ENCODE measurements around the gene NIT1. TPM values are rescaled to one million over a fixed set of nuclear protein-coding genes. Genes with fewer than 3 reads are reported as not detected.

The NIT1 gene
- total and polyA plus RNA-seq, 2 of the 13 experiments (the other 11 are each of a cell fraction or from before 2014, with no cell fraction given): 22.7 to 31.0 TPM

DNA sequence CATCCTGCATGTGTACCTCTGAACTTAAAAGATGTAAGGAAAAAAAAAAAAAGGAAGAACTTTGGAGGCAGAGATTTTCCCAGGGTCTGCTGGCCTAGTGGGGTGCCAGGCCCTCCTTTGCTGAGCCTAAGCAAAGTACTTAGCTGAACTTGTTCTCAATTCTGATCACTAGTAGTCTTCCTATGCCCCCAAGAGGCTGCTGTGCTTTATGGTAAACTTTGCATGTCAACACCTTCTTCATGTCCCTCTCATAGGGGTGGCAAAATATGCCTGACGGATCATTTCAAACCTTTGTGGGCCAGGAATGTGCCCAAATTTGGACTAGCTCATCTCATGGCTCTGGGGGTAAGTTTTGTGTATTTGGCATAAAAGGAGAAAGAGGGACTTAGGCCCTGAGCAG lies 40.0 kb downstream of the NIT1 start:
- Histone ChIP-seq H2AFZ (ENCODE audit: low read length) (no peak overlapping the region), H3K36me3 (replicated peaks in 1 of 2; ENCODE audit: control insufficient read depth in 1 of 2, insufficient read depth in 2 of 2, low read length in 2 of 2) (peaks cover 8 to 25% of the 10 kb centered on the region in 2 experiments; a peak in 4 of 5 replicates), H3K9ac (ENCODE audit: insufficient read depth, low read depth, low read length) (no peak overlapping the region), H3K4me2 (ENCODE audit: low read depth, low read length) (no peak overlapping the region), H3K9me3 (ENCODE audit: low read length) (no peaks in the 10 kb centered on the region), H3K4me3 (replicated peaks in 1 of 3; ENCODE audit: insufficient read depth in 1 of 3, low read depth in 2 of 3, low read length in 3 of 3) (no peak overlapping the region), H3K27me3 (ENCODE audit: control insufficient read depth in 1 of 2, insufficient read depth in 2 of 2, low read length in 2 of 2) (no peaks in the 10 kb centered on the region; a peak in 1 of 5 replicates), H4K20me1 (ENCODE audit: insufficient read depth, low read length) (no peaks in the 10 kb centered on the region), H3K4me1 (ENCODE audit: insufficient read depth, low read length) (peaks cover 48% of the 10 kb centered on the region), H3K79me2 (ENCODE audit: insufficient read depth, low read length) (peaks cover 17% of the 10 kb centered on the region), H3K27ac (ENCODE audit: extremely low read length, insufficient read depth, low read length) (no peak overlapping the region)
- DNase-seq (ENCODE audit: low spot score) (no peak), ATAC-seq (no peak), FAIRE-seq (no peak)
- BruUV-seq (replicated peaks): no TSS peak
- POLR2A ChIA-PET: interaction anchor here (1.0 to 2.2 kb wide), 2 partner anchors 8 to 25 kb away, joined by 3 to 5 read pairs; partner anchors contain the start of genes DEDD and PPOX
- 100% methylated on average over 1 of the region's 1 CpG for WGBS (ENCODE audit: low lambda C conversion rate)
- TF ChIP-seq BRCA1 (CRISPR knock-in tag; IDR thresholded peaks at IDR 0.05): no peak
- CTCF ChIA-PET (ENCODE audit: low intra/inter-chr PET ratio, low total read pairs): no interaction called here
- intact Hi-C loops (cut with micrococcal nuclease; ENCODE audit: unreplicated experiment): no loop called here
- in situ Hi-C loops (cut with HindIII; ENCODE audit: extremely low pct_ligation_motif_present, low pct_unique_long_range_greater_than_20kb): no loop called here

DNA sequence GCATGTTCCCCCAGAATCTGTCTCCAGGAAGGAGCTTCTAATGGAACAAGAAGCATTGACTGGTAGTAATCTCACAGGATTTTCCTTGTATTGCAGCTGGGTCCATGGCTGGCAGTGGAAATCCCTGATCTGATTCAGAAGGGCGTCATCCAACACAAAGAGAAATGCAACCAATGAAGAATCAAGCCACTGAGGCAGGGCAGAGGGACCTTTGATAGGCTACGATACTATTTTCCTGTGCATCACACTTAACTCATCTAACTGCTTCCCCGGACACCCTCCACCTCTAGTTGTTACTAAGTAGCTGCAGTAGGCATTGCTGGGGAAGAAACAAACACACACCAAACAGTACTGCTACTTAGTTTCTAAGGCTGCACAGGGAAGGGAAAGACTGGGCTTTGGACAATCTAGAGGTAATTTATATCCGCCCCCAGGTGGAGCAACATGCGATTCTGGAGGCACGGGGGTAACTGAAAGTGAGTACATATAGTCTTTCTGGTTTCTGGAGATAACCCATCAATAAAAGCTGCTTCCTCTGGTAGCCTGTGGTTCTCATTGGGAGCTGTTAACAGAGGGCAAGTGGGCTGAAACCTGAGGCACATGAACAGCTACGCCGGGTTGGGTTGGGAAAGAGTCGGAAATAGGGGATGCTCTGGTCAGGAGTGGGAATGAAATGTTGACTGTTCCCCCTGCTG lies 40.6 kb downstream of the NIT1 start:
- TF ChIP-seq ZFP90 (CRISPR knock-in tag; IDR thresholded peaks at IDR 0.05; ENCODE audit: borderline replicate concordance): no peak
- TF ChIP-seq PTBP1 (IDR thresholded peaks at IDR 0.05; ENCODE audit: low read depth, low read length, poor library complexity, severe bottlenecking): no peak
- TF ChIP-seq TBX2 (CRISPR knock-in tag; IDR thresholded peaks at IDR 0.05; ENCODE audit: borderline replicate concordance): no peak
- no peak for TF ChIP-seq TP53 (CRISPR knock-in tag; conservative IDR thresholded peaks at IDR 0.05)
- no peak for TF ChIP-seq NFKBIZ (CRISPR knock-in tag; IDR thresholded peaks at IDR 0.05)
- no peak for TF ChIP-seq PITX1 (CRISPR knock-in tag; IDR thresholded peaks at IDR 0.05)
- no peak for TF ChIP-seq HNRNPLL (IDR thresholded peaks at IDR 0.05; ENCODE audit: low read depth, low read length, poor library complexity, severe bottlenecking)
- TF ChIP-seq, protein P1, sequence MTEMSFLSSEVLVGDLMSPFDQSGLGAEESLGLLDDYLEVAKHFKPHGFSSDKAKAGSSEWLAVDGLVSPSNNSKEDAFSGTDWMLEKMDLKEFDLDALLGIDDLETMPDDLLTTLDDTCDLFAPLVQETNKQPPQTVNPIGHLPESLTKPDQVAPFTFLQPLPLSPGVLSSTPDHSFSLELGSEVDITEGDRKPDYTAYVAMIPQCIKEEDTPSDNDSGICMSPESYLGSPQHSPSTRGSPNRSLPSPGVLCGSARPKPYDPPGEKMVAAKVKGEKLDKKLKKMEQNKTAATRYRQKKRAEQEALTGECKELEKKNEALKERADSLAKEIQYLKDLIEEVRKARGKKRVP (CRISPR knock-in tag; IDR thresholded peaks at IDR 0.05): no peak
- TF ChIP-seq ETV5 (CRISPR knock-in tag; IDR thresholded peaks at IDR 0.05; ENCODE audit: borderline replicate concordance): no peak
- WGBS (ENCODE audit: low lambda C conversion rate): 92% methylated on average over 9 of the region's 9 CpGs
- Histone ChIP-seq H3K79me2 (ENCODE audit: insufficient read depth, low read length) (peaks cover 17% of the 10 kb centered on the region), H3K4me3 (replicated peaks in 1 of 3; ENCODE audit: insufficient read depth in 1 of 3, low read depth in 2 of 3, low read length in 3 of 3) (peak overlapping the region in 1 of 3 experiments; percentile 94; a peak in 2 of 6 replicates), H4K20me1 (ENCODE audit: insufficient read depth, low read length) (no peaks in the 10 kb centered on the region), H3K27ac (ENCODE audit: extremely low read length, insufficient read depth, low read length) (peak overlapping the region; percentile 64), H3K9ac (ENCODE audit: insufficient read depth, low read depth, low read length) (peak overlapping the region; percentile 91), H3K4me2 (ENCODE audit: low read depth, low read length) (peak overlapping the region; percentile 97), H3K27me3 (ENCODE audit: control insufficient read depth in 1 of 2, insufficient read depth in 2 of 2, low read length in 2 of 2) (no peaks in the 10 kb centered on the region; a peak in 1 of 5 replicates), H3K4me1 (ENCODE audit: insufficient read depth, low read length) (peaks cover 45% of the 10 kb centered on the region), H2AFZ (ENCODE audit: low read length) (no peak overlapping the region), H3K36me3 (replicated peaks in 1 of 2; ENCODE audit: control insufficient read depth in 1 of 2, insufficient read depth in 2 of 2, low read length in 2 of 2) (peaks cover 10 to 31% of the 10 kb centered on the region in 2 experiments; a peak in 4 of 5 replicates), H3K9me3 (ENCODE audit: low read length) (no peaks in the 10 kb centered on the region)
- FAIRE-seq: no peak
- no TSS peak for BruUV-seq (replicated peaks)
- in situ Hi-C loops (cut with HindIII; ENCODE audit: extremely low pct_ligation_motif_present, low pct_unique_long_range_greater_than_20kb) (no loop called here), intact Hi-C loops (cut with micrococcal nuclease; ENCODE audit: unreplicated experiment) (no loop called here)
- ATAC-seq: no peak
- POLR2A ChIA-PET: interaction anchor here (1.0 to 2.2 kb wide), 2 partner anchors 8 to 26 kb away, joined by 3 to 5 read pairs; partner anchors contain the start of genes DEDD and PPOX
- CTCF ChIA-PET (ENCODE audit: low intra/inter-chr PET ratio, low total read pairs): no interaction called here
- no peak for DNase-seq (ENCODE audit: low spot score)
